H1 (cell line): Measurements from ENCODE around the gene HGFAC.

Experiments
- CTCF ChIP-seq, 3 experiments: IDR thresholded peaks; 1 replicate in 2 of 3; 2 replicates in 1 of 3; pipeline versions ENCODE4 v1.5.1 to v1.6.1; 2011; ENCODE audit warnings: low read length in 3 of 3, mild to moderate bottlenecking in 3 of 3, inconsistent platforms in 2 of 3, low read depth in 1 of 3, moderate library complexity in 1 of 3; ENCODE audit not compliant: insufficient read depth in 1 of 3; ENCODE audit errors: control extremely low read depth in 1 of 3
- EP300 ChIP-seq, 2 experiments: IDR thresholded peaks; 1 replicate in 1 of 2; 2 replicates in 1 of 2; pipeline ENCODE4 v1.6.1; 2011 to 2012; ENCODE audit warnings: low read depth in 2 of 2, low read length in 2 of 2, mild to moderate bottlenecking in 2 of 2, borderline replicate concordance in 1 of 2, inconsistent platforms in 1 of 2, moderate library complexity in 1 of 2
- EZH2 ChIP-seq: fragments of 200-600 bp; sonication (generic); IDR thresholded peaks from 2 replicates; pipeline ENCODE4 v1.7.1; 2012; ENCODE audit warnings: low read depth, mild to moderate bottlenecking, moderate library complexity, low read length, inconsistent platforms; ENCODE audit not compliant: severe bottlenecking
- POLR2A ChIP-seq, 2 experiments: IDR thresholded peaks; 1 replicate in 1 of 2; 2 replicates in 1 of 2; pipeline ENCODE4 v1.6.1; 2011; ENCODE audit warnings: low read depth in 2 of 2, low read length in 2 of 2, mild to moderate bottlenecking in 2 of 2; ENCODE audit errors: control extremely low read depth in 1 of 2
- POLR2AphosphoS5 ChIP-seq: IDR thresholded peaks from 2 replicates; pipeline ENCODE4 v1.6.1; 2011; ENCODE audit warnings: low read depth, low read length
- RAD21 ChIP-seq, 2 experiments: IDR thresholded peaks in 1 of 2; conservative IDR thresholded peaks in 1 of 2; 2 replicates each; pipeline ENCODE4 v1.6.1; 2011; ENCODE audit warnings: low read depth in 2 of 2, low read length in 2 of 2, improper control_type of control experiment in 1 of 2, inconsistent platforms in 1 of 2, mild to moderate bottlenecking in 1 of 2, moderate library complexity in 1 of 2
- RNF2 ChIP-seq: fragments of 200-900, 300-1000 bp; sonication (generic); IDR thresholded peaks from 2 replicates; pipeline ENCODE4 v1.7.1; 2016; ENCODE audit warnings: borderline replicate concordance, low read depth, mild to moderate bottlenecking, antibody characterized with exemption, low read length; ENCODE audit not compliant: poor library complexity, severe bottlenecking; ENCODE audit errors: missing control alignments
- RXRA ChIP-seq: IDR thresholded peaks from 2 replicates; pipeline ENCODE4 v1.6.1; 2011; ENCODE audit warnings: low read depth, mild to moderate bottlenecking, low read length, moderate library complexity; ENCODE audit not compliant: insufficient read depth
- SP4 ChIP-seq: IDR thresholded peaks from 2 replicates; pipeline ENCODE4 v1.6.1; 2012; ENCODE audit warnings: low read length, inconsistent platforms
- TCF12 ChIP-seq: IDR thresholded peaks from 2 replicates; pipeline ENCODE4 v1.6.1; 2011; ENCODE audit warnings: low read depth, mild to moderate bottlenecking, low read length
- USF2 ChIP-seq: IDR thresholded peaks from 2 replicates; pipeline ENCODE4 v1.6.1; 2011; ENCODE audit warnings: low read length, improper control_type of control experiment
- ZNF274 ChIP-seq: IDR thresholded peaks from 2 replicates; pipeline ENCODE4 v1.7.0; 2012; ENCODE audit warnings: low read length, borderline replicate concordance; ENCODE audit errors: extremely low read depth

DNA sequence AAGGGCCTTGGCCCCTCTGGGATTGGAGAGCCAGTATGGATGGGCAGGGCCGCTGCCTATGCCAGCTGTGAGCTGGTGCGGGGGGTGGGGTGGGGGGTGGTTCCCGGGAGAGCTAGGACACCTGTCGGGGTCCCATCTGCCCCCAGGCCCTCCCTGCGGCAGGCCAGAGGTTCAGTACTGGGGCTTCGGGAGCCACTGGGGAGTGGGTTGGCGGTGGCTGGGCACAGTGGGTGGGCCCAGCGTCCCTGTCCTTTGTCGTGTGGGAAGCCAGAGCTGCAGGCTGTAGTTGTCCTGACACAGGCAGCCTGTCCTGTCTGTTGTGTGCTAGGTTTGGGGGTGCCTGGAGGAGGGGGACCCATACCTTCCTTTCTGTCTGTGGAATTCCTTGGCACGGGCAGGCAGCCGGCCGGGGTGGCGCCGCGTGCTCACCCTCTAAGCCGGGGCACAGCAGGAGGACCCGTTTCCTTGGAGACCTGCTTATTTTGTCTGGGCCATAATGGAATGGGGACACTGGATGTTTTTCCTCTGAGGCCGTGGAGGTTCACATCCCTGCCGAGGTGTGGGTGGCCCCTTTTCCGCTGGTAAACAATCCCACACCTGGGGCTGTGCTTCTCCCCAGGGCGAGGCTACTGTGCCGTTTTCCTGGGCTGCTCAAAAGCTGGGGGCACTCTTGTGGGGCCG is 36.1 kb downstream of the HGFAC start:
- TF ChIP-seq POLR2A (IDR thresholded peaks at IDR 0.05; ENCODE audit: control extremely low read depth in 1 of 2, low read depth in 2 of 2, low read length in 2 of 2) (no peak), TCF12 (no peak), RNF2 (no peak), CTCF (IDR thresholded peaks at IDR 0.05; ENCODE audit: control extremely low read depth in 1 of 3, insufficient read depth in 1 of 3, low read depth in 1 of 3, low read length in 3 of 3) (no peak), RXRA (no peak), USF2 (no peak), EZH2 (no peak), EP300 (IDR thresholded peaks at IDR 0.05; ENCODE audit: borderline replicate concordance in 1 of 2, low read depth in 2 of 2, low read length in 2 of 2) (no peak), SP4 (no peak), RAD21 (IDR thresholded peaks at IDR 0.05 in 1 of 2, conservative IDR thresholded peaks at IDR 0.05 in 1 of 2; ENCODE audit: low read depth in 2 of 2, low read length in 2 of 2) (no peak), POLR2AphosphoS5 (no peak), ZNF274 (no peak)
